Measurements from ENCODE around the gene FABP3.

Gene FABP3

GRCh38 chr1:31381394-31382294 is 8.8 kb upstream of the FABP3 start (continued):
- TF ChIP-seq ZNF248 (tag by site-specific recombination; IDR thresholded peaks at IDR 0.05), result no peak

GRCh38 chr1:31380181-31380580 is 7.3 kb upstream of the FABP3 start:
- Histone ChIP-seq H3K4me3 (ENCODE audit: low read depth, low read length) (no peak overlapping the region), H3K9me3 (ENCODE audit: control insufficient read depth, insufficient read depth, low read depth, low read length) (no peaks in the 10 kb centered on the region), H3K27ac (ENCODE audit: extremely low read depth, low read depth, low read length) (no peak overlapping the region), H3K4me1 (ENCODE audit: control insufficient read depth, insufficient read depth, low read length) (no peaks in the 10 kb centered on the region), H3K36me3 (ENCODE audit: control insufficient read depth in 2 of 2, insufficient read depth in 1 of 2, low read length in 2 of 2) (no peaks in the 10 kb centered on the region)
- TF ChIP-seq SP2 (tag by site-specific recombination; IDR thresholded peaks at IDR 0.05) (no peak), ZNF654 (tag by site-specific recombination; IDR thresholded peaks at IDR 0.05; ENCODE audit: low read depth) (no peak), ZFP3 (tag by site-specific recombination; IDR thresholded peaks at IDR 0.05; ENCODE audit: low read depth) (no peak), ZEB2 (tag by site-specific recombination; IDR thresholded peaks at IDR 0.05) (no peak), ZBTB21 (tag by site-specific recombination; IDR thresholded peaks at IDR 0.05) (no peak)
- TF ChIP-seq, protein P1, sequence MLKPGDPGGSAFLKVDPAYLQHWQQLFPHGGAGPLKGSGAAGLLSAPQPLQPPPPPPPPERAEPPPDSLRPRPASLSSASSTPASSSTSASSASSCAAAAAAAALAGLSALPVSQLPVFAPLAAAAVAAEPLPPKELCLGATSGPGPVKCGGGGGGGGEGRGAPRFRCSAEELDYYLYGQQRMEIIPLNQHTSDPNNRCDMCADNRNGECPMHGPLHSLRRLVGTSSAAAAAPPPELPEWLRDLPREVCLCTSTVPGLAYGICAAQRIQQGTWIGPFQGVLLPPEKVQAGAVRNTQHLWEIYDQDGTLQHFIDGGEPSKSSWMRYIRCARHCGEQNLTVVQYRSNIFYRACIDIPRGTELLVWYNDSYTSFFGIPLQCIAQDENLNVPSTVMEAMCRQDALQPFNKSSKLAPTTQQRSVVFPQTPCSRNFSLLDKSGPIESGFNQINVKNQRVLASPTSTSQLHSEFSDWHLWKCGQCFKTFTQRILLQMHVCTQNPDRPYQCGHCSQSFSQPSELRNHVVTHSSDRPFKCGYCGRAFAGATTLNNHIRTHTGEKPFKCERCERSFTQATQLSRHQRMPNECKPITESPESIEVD (tag by site-specific recombination; IDR thresholded peaks at IDR 0.05), result no peak
- ChIA-PET POLR2A (no interaction called here), CTCF (no interaction called here)

DNA sequence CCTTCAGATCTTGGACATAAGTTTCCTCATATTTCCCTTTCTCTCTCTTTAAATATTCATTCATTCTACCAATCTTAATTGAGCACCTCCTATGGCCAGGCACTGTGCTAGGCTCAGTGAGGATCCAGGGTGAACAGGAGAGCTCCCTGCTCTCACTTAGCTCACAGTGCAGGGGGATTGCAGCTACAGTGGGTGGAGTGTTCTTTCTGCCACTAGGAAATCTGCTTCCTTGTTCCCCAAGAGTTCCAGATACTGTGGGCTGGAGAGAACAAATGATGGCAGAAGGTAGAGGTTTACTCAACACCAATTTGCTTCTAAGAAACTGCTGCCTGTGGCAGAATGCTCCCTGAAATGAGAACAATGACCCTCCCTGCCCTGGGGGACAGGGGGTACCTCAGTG is 5.1 kb upstream of the FABP3 start:
- H3K27ac ChIP-seq (ENCODE audit: extremely low read depth, low read depth, low read length), result no peak overlapping the region
- no peaks in the 10 kb centered on the region for H3K36me3 ChIP-seq (ENCODE audit: control insufficient read depth in 2 of 2, insufficient read depth in 1 of 2, low read length in 2 of 2)
- H3K4me3 ChIP-seq (ENCODE audit: low read depth, low read length), result no peak overlapping the region
- H3K9me3 ChIP-seq (ENCODE audit: control insufficient read depth, insufficient read depth, low read depth, low read length), result no peaks in the 10 kb centered on the region
- ChIA-PET CTCF (interaction anchor here (1.7 kb wide), 1 partner anchor 194 kb away, joined by 5 read pairs; no protein-coding TSS in a partner anchor), POLR2A (no interaction called here)
- no peaks in the 10 kb centered on the region for H3K4me1 ChIP-seq (ENCODE audit: control insufficient read depth, insufficient read depth, low read length)
- no peak for TF ChIP-seq ZNF426 (tag by site-specific recombination; IDR thresholded peaks at IDR 0.05)
- TF ChIP-seq ZSCAN5A (tag by site-specific recombination; IDR thresholded peaks at IDR 0.05), result no peak
- no peak for TF ChIP-seq ZNF555 (tag by site-specific recombination; conservative IDR thresholded peaks at IDR 0.05)
- TF ChIP-seq, protein P2, sequence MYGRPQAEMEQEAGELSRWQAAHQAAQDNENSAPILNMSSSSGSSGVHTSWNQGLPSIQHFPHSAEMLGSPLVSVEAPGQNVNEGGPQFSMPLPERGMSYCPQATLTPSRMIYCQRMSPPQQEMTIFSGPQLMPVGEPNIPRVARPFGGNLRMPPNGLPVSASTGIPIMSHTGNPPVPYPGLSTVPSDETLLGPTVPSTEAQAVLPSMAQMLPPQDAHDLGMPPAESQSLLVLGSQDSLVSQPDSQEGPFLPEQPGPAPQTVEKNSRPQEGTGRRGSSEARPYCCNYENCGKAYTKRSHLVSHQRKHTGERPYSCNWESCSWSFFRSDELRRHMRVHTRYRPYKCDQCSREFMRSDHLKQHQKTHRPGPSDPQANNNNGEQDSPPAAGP (tag by site-specific recombination; IDR thresholded peaks at IDR 0.05), result no peak
- TF ChIP-seq, protein P3, sequence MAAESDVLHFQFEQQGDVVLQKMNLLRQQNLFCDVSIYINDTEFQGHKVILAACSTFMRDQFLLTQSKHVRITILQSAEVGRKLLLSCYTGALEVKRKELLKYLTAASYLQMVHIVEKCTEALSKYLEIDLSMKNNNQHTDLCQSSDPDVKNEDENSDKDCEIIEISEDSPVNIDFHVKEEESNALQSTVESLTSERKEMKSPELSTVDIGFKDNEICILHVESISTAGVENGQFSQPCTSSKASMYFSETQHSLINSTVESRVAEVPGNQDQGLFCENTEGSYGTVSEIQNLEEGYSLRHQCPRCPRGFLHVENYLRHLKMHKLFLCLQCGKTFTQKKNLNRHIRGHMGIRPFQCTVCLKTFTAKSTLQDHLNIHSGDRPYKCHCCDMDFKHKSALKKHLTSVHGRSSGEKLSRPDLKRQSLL (tag by site-specific recombination; IDR thresholded peaks at IDR 0.05), result no peak
- TF ChIP-seq ZNF791 (tag by site-specific recombination; IDR thresholded peaks at IDR 0.05), result no peak
- TF ChIP-seq ZNF366 (tag by site-specific recombination; conservative IDR thresholded peaks at IDR 0.05), result no peak
- TF ChIP-seq ZNF830 (tag by site-specific recombination; IDR thresholded peaks at IDR 0.05; ENCODE audit: low read depth), result no peak
- no peak for TF ChIP-seq ZIC2 (tag by site-specific recombination; IDR thresholded peaks at IDR 0.05)
- no peak for TF ChIP-seq MEIS1 (CRISPR knock-in tag; IDR thresholded peaks at IDR 0.05; ENCODE audit: borderline replicate concordance)
- TF ChIP-seq ZNF266 (tag by site-specific recombination; IDR thresholded peaks at IDR 0.05; ENCODE audit: low read depth), result no peak
- TF ChIP-seq ZNF148 (tag by site-specific recombination; IDR thresholded peaks at IDR 0.05; ENCODE audit: borderline replicate concordance), result no peak
- no peak for TF ChIP-seq ZNF132 (tag by site-specific recombination; IDR thresholded peaks at IDR 0.05; ENCODE audit: borderline replicate concordance)

Measured in HEK293 (cell line).